GM21786 (cell line): ENCODE data around the gene UBTD2.
A peak's percentile ranks its signal among the peaks of the same experiment; 100 is the strongest.
"Not testable (repeated sequence)": the region's sequence is repeated elsewhere in the genome, so short reads cannot be mapped to it uniquely, and the experiment has no call there.

Source experiments
- ATAC-seq: cut with Tn5 transposase; IDR thresholded peaks from one replicate; pipeline ENCODE4 v1.9.1; 2021; ENCODE audit not compliant: unreplicated experiment

The UBTD2 gene

DNA sequence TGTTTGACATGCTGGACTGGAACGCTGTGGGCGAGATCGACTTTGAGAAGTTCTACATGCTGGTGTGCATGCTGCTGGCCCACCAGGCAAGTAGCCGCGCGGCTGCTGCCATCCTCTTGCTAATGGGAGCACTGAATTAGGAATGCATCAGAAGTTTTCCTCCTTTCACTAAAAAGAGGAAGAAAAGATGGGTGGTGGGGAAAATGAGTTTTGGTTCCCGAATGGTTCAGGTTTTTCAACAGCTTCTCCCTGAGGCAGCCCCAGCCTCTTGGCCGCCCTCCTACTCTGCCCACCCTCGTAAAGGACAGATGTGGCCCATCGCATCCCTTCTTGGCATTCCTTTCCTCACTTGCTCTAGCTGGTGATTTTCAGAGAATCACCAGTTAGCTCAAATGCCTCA lies 84.1 kb downstream of the UBTD2 start:
- no peak for ATAC-seq

DNA sequence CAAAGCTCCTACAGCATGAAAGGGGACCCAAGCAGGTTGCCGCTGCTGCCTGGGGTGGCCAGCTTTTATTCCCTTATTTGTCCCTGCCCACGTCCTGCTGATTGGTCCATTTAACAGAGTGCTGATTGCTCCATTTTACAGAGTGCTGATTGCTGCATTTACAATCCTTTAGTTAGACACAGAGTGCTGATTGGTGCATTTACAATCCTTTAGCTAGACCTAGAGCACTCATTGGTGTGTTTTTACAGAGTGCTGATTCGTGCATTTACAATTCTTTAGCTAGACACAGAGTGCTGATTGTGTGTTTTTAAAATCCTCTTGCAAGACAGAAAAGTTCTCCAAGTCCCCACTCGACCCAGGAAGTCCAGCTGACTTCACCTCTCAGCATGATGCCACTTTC lies 85.8 kb downstream of the UBTD2 start:
- ATAC-seq: not testable (repeated sequence)

DNA sequence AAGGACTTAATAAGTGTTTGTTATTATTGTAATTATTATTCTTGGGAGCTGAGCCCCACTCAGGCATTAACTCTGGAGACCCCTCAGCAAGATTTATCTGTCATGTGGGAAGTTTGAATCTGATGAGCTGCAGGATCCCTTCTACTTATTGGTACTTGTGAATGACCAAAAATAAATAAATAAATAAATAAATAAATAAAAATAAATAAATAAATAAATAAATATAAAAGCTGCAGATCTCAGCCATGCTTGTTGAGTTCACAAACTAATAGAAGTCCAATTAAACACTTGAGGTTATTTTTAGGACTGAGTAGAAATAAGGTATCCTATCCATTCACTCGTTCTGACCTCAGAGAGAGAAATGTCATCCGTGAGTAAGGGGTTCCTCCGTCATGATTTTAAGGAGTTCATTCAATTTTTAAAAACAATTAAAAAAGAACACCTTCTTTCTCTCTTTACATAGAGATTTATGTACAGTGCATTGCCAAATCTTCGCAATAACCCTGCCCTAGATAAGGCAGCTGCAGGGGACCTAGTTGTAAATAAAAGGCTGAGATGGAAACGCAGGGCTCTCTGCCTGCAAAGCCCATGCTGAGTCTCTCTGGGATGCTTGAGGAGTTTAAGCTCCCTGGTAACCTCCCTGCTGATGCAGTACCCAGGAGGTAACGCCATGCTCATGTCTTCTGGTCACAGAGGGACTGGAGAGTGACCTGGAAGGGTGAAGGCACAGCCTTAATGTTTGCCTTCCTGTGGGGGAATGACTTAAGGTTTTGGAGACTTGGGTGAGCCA lies 88.4 kb downstream of the UBTD2 start:
- ATAC-seq: no peak

DNA sequence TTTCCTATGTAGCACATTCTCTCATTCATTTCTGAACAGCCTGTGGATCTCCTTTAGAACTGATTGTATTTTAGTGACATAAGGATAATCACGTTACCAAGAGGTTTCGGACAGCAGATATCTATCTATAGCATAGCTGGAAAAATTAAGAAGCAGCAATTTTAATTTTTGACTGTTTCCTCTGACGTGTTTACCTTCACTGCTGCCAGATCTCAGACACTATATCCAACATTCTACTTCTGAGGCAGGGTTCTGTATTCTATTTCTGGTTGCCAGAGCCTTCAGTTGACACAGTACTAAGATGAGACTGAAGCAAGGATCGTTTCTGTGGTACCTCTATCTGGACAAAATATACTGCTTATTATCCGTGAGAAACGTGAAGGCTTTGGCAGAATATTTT lies 89.7 kb downstream of the UBTD2 start, which contains the start of gene EFCAB9:
Gene EFCAB9 (plus strand): TSS at position 301 of the 400 bp plus-strand sequence. CDS start 1 bp downstream, at position 302.
- ATAC-seq: no peak

DNA sequence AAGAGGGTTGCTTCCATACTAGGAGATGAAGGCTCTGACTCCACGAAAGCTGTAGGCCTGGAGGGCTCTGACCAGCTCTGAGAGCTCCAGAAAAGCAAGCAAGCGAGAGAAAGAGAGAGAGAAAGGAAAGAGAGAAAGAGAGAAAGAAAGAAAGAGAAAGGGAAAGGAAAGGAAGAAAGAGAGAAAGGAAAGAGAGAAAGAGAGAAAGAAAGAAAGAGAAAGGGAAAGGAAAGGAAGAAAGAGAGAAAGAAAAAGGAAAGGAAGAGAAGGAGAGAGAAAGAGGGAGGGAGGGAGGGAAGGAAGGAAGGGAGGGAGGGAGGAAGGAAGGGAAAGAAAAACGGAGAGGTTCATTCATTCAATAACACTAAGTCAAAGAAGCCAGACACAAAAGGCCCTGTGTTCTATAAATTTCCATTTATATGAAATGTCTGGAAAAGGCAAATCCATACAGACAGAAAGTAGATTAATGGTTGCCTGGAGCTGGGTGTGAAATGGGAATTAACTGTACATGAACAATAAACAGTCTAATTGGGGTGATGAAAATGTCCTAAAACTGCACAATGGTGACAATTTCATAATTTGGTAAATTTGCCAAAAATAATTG lies 93.8 kb downstream of the UBTD2 start:
- no peak for ATAC-seq

DNA sequence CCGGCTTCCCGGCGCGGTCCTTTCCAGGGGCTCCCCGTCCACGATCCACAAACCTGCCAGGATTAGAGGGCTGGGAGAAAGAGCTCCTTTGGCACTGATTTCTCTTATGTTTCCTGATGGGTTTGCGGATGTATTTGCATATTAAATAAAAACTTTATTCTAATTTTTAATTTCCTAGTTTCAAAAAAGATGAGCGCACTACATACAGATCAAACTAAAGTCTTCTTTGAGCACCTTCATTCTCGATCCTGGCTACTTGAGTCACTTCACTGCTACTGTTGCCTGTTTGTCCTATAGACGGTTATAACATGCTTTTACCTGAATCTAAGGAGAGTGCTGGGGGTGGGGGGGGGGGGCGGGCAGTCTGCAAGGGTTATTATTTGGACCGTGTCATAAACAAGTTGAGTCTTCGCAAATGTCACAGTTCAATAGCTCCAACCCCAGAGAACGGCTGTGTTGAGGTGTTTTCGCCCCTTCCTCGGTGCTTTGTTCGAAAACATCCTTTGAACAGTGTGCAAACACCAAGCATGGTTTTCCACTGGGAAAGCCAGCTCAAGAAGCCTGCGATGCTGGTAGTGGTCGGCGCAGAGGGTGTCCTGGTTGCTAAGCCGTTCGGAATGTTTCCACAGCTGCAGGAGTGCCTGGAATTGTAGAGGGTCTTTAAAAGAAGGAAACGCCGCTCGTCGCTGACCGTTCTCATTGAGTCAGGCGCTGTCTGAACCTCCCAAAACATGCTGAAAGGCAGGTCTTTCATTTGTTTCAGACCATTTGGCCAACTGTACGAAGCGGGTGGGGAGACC lies 94.5 kb downstream of the UBTD2 start:
- no peak for ATAC-seq

DNA sequence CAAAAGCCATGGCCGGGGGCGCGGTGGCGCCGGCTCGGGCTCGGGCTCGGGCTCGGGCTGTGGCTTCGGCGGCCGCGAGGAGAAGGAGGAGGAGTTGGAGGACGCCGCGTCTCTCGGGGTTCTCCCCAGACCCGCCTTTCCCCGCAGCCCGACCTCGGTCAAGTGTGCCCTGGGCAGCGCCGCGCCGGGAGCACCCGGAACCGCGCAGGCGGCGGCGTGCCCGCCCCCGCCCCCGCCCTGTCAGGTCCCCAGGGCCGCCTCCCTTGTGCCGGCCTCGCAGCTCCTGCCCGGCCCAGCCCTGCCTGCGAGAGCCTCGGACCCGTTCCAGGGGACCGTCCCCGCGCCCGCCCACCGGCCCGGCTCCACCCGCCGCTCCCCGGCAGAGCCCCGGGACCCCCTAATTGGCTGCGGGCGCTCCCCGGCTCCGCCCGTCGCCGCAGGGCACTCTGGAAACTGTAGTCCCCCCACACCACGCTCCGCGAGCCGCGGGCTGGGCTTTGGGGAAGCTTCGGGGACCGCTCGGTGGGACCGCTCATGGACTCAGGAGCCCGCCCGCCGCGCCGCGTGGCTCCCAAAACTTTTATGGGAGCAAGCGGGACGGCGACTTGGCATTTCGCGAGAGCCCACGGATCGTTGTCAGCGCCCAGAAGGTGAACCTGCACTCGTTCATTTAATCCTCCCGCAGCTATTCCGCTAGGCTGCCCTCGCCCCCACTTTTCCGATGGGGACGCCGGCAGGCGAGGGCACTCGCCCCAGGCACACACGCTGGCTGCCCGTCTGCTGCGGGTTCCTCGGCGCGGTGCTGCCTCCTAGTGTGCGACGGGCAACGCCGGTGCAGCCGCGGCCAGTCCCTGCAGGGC lies 95.3 kb downstream of the UBTD2 start, which contains the start of gene STK10:
Gene STK10 (minus strand): TSS at position 192 of the 860 bp plus-strand sequence. CDS start 182 bp downstream, at position 10.
- peak; percentile 67 for ATAC-seq

DNA sequence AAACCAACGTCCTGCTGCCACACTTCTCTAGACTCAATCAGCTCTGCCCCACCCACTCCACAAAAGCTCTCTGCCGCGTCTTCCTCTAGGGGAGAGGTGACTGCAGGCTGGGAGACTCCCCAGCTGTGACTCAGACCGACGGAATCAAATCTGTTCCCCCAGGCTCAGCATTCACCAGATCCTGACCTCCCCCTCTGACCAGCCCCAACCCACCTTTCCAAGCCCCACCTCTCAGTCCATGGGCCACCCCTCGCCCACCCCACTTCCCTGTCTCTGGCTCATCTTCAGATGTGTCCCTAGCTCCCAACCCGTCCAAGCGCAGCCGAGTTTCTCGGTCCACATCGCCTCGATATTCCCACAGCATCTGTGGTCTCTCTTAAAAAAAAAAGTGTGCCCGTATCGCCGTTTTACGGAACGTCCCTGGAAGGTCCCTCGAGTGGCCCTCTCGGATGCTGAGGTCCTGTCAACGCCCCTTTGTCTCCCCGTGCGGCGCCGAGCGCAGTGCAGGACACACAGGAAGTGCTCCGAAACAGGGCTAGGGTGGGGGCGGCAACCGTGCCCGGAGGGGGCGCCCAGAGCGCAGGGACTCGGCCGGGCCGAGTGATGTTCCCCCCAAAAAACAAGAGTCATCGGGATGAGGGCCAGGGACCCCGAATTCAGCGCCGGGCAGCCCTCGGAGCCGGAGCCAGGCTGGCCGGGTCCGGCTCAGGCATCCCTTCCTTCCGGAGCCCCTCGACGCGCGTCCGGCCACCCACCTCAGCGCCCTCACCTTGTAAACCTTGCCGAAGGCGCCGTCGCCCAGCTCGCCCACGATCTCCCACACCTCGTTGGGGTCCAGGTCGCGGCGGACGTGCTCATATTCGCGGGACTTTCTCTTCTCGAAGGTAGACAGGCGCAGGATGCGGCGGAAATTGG lies 96.2 kb downstream of the UBTD2 start:
- ATAC-seq: peak; percentile 18

GRCh38 chr5:172186114-172186695 lies 97.4 kb downstream of the UBTD2 start:
- ATAC-seq: no peak

- ATAC-seq: no peak
These were observed 98.5 kb downstream of the UBTD2 start for GRCh38 chr5:172185096-172185461.

- ATAC-seq: no peak
These were observed 99.7 kb downstream of the UBTD2 start for GRCh38 chr5:172183881-172184280.

DNA sequence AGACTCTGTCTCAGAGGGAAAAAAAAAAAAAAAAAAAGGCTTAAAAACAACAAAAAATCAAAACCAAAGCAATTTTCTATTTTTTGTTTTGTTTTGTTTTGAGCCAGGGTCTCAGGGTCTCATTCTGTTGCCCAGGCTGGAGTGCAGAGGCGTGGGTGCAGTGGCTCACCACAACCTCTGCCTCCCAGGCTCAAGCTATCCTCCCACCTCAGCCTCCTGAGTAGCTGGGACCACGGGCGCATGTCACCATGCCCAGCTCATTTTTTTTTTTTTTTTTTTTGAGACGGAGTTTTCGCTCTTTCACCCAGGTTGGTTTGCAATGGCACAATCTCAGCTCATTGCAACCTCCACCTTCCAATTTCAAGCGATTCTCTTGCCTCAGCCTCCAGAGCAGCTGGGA lies 101.3 kb downstream of the UBTD2 start:
- no peak for ATAC-seq

GRCh38 chr5:172180936-172181335 lies 102.6 kb downstream of the UBTD2 start:
- ATAC-seq: no peak

DNA sequence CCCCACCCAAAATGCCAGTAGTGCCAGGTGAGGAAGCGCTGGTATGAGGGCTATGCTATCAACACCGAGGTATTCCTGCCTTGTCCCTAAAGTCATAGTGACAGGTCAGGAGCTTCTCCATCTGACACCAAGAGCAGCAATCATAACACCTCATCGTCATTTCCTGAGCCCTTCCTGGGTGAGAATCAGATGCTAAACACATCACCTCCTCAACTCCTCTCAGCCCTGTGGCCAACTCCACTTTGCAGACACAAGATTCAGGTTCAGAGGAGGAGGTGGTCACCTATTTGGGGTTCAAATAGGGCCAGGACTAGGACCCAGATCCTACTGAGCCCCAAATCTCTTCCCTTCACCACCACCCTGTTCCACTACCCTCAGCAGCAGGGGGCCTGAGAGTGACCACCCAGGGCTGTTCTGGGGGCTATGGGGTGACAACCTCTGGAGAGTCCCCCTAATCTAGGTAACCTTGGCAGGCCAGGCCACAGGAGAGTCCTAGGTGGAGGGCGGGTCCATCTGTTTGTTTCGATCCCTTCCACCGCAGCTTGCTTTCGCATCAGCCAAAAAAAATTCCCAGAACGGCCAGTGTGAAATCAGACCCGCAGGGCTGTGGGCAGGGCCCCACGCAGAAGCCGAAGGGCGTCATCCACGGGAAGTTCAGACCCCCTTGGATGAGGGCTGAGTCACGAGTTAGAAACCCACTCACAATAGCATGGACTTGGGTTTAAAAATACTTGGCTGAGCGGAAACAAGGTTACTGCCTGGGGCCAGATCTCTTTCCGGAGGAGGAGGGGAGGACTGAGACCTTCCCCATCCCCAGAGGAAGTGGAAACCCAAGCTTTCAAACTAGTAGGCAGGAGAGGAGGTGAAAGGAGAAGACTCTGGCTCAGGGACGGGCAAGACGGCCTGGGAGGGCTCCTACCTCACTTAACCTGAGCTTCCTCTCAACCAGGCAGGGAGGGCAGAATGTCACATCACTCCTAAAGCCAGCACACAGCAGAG lies 104.3 kb downstream of the UBTD2 start:
- ATAC-seq: peak; percentile 34

DNA sequence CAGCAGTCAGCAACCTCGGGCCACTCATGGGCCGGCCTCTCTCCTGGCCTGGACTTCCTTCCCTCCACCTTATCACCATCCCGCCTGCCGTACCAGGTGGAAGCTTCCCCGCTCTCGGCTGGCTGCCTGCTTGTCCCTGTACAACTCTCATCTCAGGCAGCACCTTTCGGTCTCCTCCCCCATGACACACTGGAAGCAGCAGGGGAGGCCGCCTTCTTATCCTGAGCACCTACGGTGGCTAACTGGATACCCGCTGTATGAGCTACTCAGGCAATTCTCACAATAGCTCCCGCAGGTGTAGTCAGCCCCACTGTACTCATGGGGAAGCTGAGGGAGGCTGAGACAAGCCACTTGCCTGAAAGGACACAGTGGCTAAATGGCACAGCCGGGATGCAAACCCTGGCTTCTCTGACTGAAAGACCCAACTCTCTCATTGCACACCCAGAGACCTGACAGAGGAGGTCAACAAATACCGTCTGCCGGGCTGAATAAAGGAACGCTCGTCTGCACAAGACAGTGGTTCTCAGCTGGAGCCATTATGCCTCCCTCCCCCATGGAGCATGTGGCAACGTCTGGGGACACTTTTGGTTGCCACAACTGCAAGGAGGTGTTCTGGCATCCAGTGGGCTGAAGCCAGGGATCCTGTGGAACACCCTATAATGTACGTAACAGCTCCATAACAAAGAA lies 105.1 kb downstream of the UBTD2 start:
- no peak for ATAC-seq

DNA sequence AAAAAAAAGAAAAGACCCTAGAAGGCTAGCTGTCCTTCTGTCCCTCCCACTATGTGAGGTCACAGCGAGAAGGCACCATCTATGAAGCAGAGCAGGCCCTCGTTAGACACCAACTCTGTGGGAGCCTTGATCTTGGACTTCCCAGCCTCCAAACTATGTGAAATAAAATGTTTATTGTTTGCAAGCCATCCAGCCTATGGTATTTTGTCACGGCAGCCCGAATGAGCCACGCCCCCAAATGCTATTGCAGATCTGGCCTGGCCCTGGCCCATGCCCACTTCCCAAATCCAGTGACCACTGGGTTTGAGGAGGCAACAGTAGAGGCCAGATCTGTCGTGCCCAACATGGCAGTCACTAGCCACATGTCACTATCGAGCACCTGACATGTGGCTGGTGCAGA lies 106.4 kb downstream of the UBTD2 start:
- ATAC-seq: no peak

- peak; percentile 46 for ATAC-seq
These were observed 108.3 kb downstream of the UBTD2 start for GRCh38 chr5:172175263-172175719.
